H9 (cell line): Measurements from ENCODE around the gene CXCL9. TPM values are rescaled to one million over a fixed set of nuclear protein-coding genes. Genes with fewer than 3 reads are reported as not detected.

ENCODE experiments used
- DNase-seq: peaks from one replicate; pipeline ENCODE4 v3.0.0-alpha.2; 2017
- H2AFZ ChIP-seq: one replicate; pipeline ENCODE4 v1.6.1; 2013; ENCODE audit warnings: mild to moderate bottlenecking, low read length, control low read depth, moderate library complexity
- H2AK5ac ChIP-seq: 2 replicates; pipeline ENCODE4 v1.6.1; 2013; ENCODE audit warnings: low read length, control low read depth, mixed read lengths; ENCODE audit not compliant: insufficient read length
- H2BK120ac ChIP-seq: one replicate; pipeline ENCODE4 v1.6.1; 2013; ENCODE audit warnings: low read depth, mild to moderate bottlenecking, low read length, control low read depth, inconsistent platforms; ENCODE audit not compliant: poor library complexity, severe bottlenecking
- H2BK12ac ChIP-seq: 2 replicates; pipeline ENCODE4 v1.6.1; 2013; ENCODE audit warnings: low read length, control low read depth, mixed read lengths, low read depth; ENCODE audit not compliant: insufficient read length
- H2BK15ac ChIP-seq: 2 replicates; pipeline ENCODE4 v1.6.1; 2013; ENCODE audit warnings: low read depth, low read length, control low read depth
- H2BK20ac ChIP-seq: one replicate; pipeline ENCODE4 v1.6.1; 2013; ENCODE audit warnings: low read depth, mild to moderate bottlenecking, low read length, control low read depth, inconsistent platforms; ENCODE audit not compliant: poor library complexity, severe bottlenecking
- H2BK5ac ChIP-seq: 2 replicates; pipeline ENCODE4 v1.6.1; 2013; ENCODE audit warnings: low read length, control low read depth, mixed read lengths; ENCODE audit not compliant: insufficient read length
- H3K14ac ChIP-seq: 2 replicates; pipeline ENCODE4 v1.6.1; 2013; ENCODE audit warnings: low read length, control low read depth; ENCODE audit not compliant: insufficient read depth
- H3K18ac ChIP-seq: 2 replicates; pipeline ENCODE4 v1.6.1; 2013; ENCODE audit warnings: low read depth, mild to moderate bottlenecking, mixed read lengths, low read length, control low read depth; ENCODE audit not compliant: insufficient read length
- H3K23ac ChIP-seq: 2 replicates; pipeline ENCODE4 v1.6.1; 2013; ENCODE audit warnings: low read length, control low read depth, mixed read lengths, low read depth; ENCODE audit not compliant: insufficient read length
- H3K23me2 ChIP-seq: 2 replicates; pipeline ENCODE4 v1.6.1; 2013; ENCODE audit warnings: low read depth, mild to moderate bottlenecking, mixed read lengths, low read length, control low read depth; ENCODE audit not compliant: insufficient read length, poor library complexity, severe bottlenecking
- H3K27ac ChIP-seq: 2 replicates; pipeline ENCODE4 v1.5.1; 2013; ENCODE audit warnings: low read length, control low read depth, mixed read lengths, low read depth; ENCODE audit not compliant: insufficient read length
- H3K27me3 ChIP-seq: 2 replicates; pipeline ENCODE4 v1.6.1; 2013; ENCODE audit warnings: low read length, control low read depth, inconsistent platforms; ENCODE audit not compliant: insufficient read depth
- H3K4ac ChIP-seq: 2 replicates; pipeline ENCODE4 v1.6.1; 2013; ENCODE audit warnings: low read depth, mild to moderate bottlenecking, control low read depth, inconsistent platforms, low read length, moderate library complexity
- H3K4me1 ChIP-seq: 2 replicates; pipeline ENCODE4 v1.6.1; 2013; ENCODE audit warnings: low read length, control low read depth, inconsistent platforms; ENCODE audit not compliant: insufficient read depth
- H3K4me2 ChIP-seq: 2 replicates; pipeline ENCODE4 v1.6.1; 2013; ENCODE audit warnings: low read length, control low read depth, mixed read lengths; ENCODE audit not compliant: insufficient read length, insufficient read depth
- H3K56ac ChIP-seq: 2 replicates; pipeline ENCODE4 v1.6.1; 2013; ENCODE audit warnings: low read depth, mild to moderate bottlenecking, mixed read lengths, low read length, control low read depth; ENCODE audit not compliant: insufficient read length
- H3K79me1 ChIP-seq: 2 replicates; pipeline ENCODE4 v1.6.1; 2013; ENCODE audit warnings: low read depth, mild to moderate bottlenecking, moderate library complexity, low read length, control low read depth, inconsistent platforms; ENCODE audit not compliant: insufficient read depth, poor library complexity, severe bottlenecking
- H3K79me2 ChIP-seq: 2 replicates; pipeline ENCODE4 v1.6.1; 2013; ENCODE audit warnings: low read length, control low read depth, inconsistent platforms; ENCODE audit not compliant: insufficient read depth
- H3K9ac ChIP-seq: 2 replicates; pipeline ENCODE4 v1.6.1; 2013; ENCODE audit warnings: low read length, control low read depth, mixed read lengths; ENCODE audit not compliant: insufficient read length; ENCODE audit errors: extremely low read depth
- H3K9me3 ChIP-seq: one replicate; pipeline ENCODE4 v1.6.1; 2013; ENCODE audit warnings: low read depth, low read length, inconsistent platforms; ENCODE audit not compliant: control insufficient read depth
- H3T11ph ChIP-seq: one replicate; pipeline ENCODE4 v1.6.1; 2013; ENCODE audit warnings: mild to moderate bottlenecking, low read length, control low read depth, inconsistent platforms
- H4K20me1 ChIP-seq: one replicate; pipeline ENCODE4 v1.6.1; 2013; ENCODE audit not compliant: control insufficient read depth, insufficient read length, insufficient read depth
- H4K5ac ChIP-seq: 2 replicates; pipeline ENCODE4 v1.6.1; 2013; ENCODE audit warnings: low read depth, mild to moderate bottlenecking, mixed read lengths, low read length, control low read depth; ENCODE audit not compliant: insufficient read length
- H4K8ac ChIP-seq: replicated peaks from 2 replicates; pipeline ENCODE4 v1.6.1; 2013; ENCODE audit warnings: low read length, control low read depth, mixed read lengths, low read depth; ENCODE audit not compliant: insufficient read length
- H4K91ac ChIP-seq: 2 replicates; pipeline ENCODE4 v1.6.1; 2013; ENCODE audit warnings: low read depth, mild to moderate bottlenecking, moderate library complexity, mixed read lengths, low read length, control low read depth; ENCODE audit not compliant: insufficient read length
- H3K27ac Mint-ChIP-seq, 3 experiments: 2 replicates in 2 of 3; 3 replicates in 1 of 3; pipeline ENCODE4 v1.8.0; 2020 to 2021; ENCODE audit warnings: mixed read lengths in 3 of 3, mild to moderate bottlenecking in 1 of 3, moderate library complexity in 1 of 3
- H3K27me3 Mint-ChIP-seq: 2 replicates; pipeline ENCODE4 v1.8.0; 2021; ENCODE audit warnings: low read depth, mild to moderate bottlenecking, moderate library complexity, mixed read lengths
- H3K36me3 Mint-ChIP-seq, 3 experiments: 2 replicates in 2 of 3; 3 replicates in 1 of 3; pipeline ENCODE4 v1.8.0; 2020 to 2021; ENCODE audit warnings: low read depth in 3 of 3, mixed read lengths in 3 of 3; ENCODE audit not compliant: insufficient read depth in 1 of 3
- H3K4me1 Mint-ChIP-seq, 2 experiments: 2 replicates each; pipeline ENCODE4 v1.8.0; 2020; ENCODE audit warnings: mixed read lengths in 2 of 2
- H3K4me3 Mint-ChIP-seq, 2 experiments: 2 replicates in 1 of 2; 3 replicates in 1 of 2; pipeline ENCODE4 v1.8.0; 2020 to 2021; ENCODE audit warnings: mild to moderate bottlenecking in 2 of 2, mixed read lengths in 2 of 2, moderate library complexity in 1 of 2
- H3K9me3 Mint-ChIP-seq, 2 experiments: 2 replicates in 1 of 2; 3 replicates in 1 of 2; pipeline ENCODE4 v1.8.0; 2020; ENCODE audit warnings: mild to moderate bottlenecking in 2 of 2, mixed read lengths in 2 of 2, moderate library complexity in 1 of 2
- WGBS: extraction: QIAGEN DNeasy Blood & Tissue Kit; methylation state at CpG from one replicate; pipeline ENCODE4 v1.1.7; 2013; ENCODE audit warnings: missing lambda C conversion rate, low lambda C conversion rate, mixed read lengths; ENCODE audit not compliant: insufficient read length; ENCODE audit errors: extremely low coverage; 5-methylcytosine and 5-hydroxymethylcytosine counted together
- total RNA-seq: library from RNA; stranded (reverse); gene quantifications from 2 replicates; pipeline ENCODE4 v1.2.1, GENCODE V29; 2021
- TF ChIP-seq, protein P1 (sequence below): fragments of 200-600 bp; sonication (generic); conservative IDR thresholded peaks from 3 replicates; pipeline ENCODE4 v1.8.0; 2021; ENCODE audit warnings: antibody characterized with exemption, mild to moderate bottlenecking

CXCL9 gene
- total RNA-seq, 1 experiment from 2014 or later = not detected

DNA sequence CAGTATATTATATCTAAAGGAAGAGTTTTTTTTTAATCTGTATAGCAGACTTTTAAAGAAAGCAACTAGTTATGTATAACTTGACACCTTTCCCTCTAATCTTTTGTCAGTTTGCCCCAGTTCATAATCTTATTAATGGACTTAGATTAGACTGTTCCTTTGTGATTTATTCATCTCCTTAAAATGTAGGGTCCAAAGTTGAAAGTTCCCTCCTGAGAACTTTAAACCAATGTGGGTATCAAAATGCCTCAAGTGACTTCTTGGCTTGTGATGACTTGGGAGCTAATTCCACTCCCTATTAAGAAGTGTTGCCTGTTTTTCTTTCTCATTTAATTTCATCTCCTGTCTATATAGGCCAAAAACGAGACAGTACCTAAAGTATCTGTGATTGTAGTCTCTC lies 10.2 kb downstream of the CXCL9 start:
- Mint-ChIP-seq H3K27ac (no peak overlapping the region), H3K36me3 (no peaks in the 10 kb centered on the region), H3K4me3 (no peak overlapping the region), H3K9me3 (no peaks in the 10 kb centered on the region), H3K4me1 (no peaks in the 10 kb centered on the region), H3K27me3 (peaks cover 18% of the 10 kb centered on the region)
- H2AFZ ChIP-seq = no peak overlapping the region
- H3K4ac ChIP-seq = no peak overlapping the region
- H4K8ac ChIP-seq = no peak overlapping the region
- H4K20me1 ChIP-seq = no peaks in the 10 kb centered on the region
- no peaks in the 10 kb centered on the region for H3K4me1 ChIP-seq
- no CpG with 5 or more reads among the region's 1 CpG for WGBS
- no peak overlapping the region for H3K27ac ChIP-seq
- no peak overlapping the region for H2AK5ac ChIP-seq
- no peak overlapping the region for H2BK120ac ChIP-seq
- no peak overlapping the region for H4K91ac ChIP-seq
- no peak for DNase-seq
- TF ChIP-seq, protein P1, sequence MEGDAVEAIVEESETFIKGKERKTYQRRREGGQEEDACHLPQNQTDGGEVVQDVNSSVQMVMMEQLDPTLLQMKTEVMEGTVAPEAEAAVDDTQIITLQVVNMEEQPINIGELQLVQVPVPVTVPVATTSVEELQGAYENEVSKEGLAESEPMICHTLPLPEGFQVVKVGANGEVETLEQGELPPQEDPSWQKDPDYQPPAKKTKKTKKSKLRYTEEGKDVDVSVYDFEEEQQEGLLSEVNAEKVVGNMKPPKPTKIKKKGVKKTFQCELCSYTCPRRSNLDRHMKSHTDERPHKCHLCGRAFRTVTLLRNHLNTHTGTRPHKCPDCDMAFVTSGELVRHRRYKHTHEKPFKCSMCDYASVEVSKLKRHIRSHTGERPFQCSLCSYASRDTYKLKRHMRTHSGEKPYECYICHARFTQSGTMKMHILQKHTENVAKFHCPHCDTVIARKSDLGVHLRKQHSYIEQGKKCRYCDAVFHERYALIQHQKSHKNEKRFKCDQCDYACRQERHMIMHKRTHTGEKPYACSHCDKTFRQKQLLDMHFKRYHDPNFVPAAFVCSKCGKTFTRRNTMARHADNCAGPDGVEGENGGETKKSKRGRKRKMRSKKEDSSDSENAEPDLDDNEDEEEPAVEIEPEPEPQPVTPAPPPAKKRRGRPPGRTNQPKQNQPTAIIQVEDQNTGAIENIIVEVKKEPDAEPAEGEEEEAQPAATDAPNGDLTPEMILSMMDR = no peak
- H3K18ac ChIP-seq = no peak overlapping the region
- no peaks in the 10 kb centered on the region for H3K23me2 ChIP-seq
- H2BK15ac ChIP-seq = no peak overlapping the region
- no peaks in the 10 kb centered on the region for H3K79me2 ChIP-seq
- no peak overlapping the region for H4K5ac ChIP-seq
- H3K9me3 ChIP-seq = no peaks in the 10 kb centered on the region
- H3K23ac ChIP-seq = no peak overlapping the region
- no peak overlapping the region for H2BK12ac ChIP-seq
- H3K79me1 ChIP-seq = no peaks in the 10 kb centered on the region
- H3K4me2 ChIP-seq = no peak overlapping the region
- H3K27me3 ChIP-seq = no peaks in the 10 kb centered on the region
- no peak overlapping the region for H3K56ac ChIP-seq
- no peak overlapping the region for H3K14ac ChIP-seq
- H3T11ph ChIP-seq = no peak overlapping the region
- H2BK20ac ChIP-seq = no peak overlapping the region
- no peak overlapping the region for H3K9ac ChIP-seq
- H2BK5ac ChIP-seq = no peak overlapping the region
